ENCODE results near the gene MASP1. TPM values are rescaled to one million over a fixed set of nuclear protein-coding genes. Genes with fewer than 3 reads are reported as not detected.

The MASP1 gene, protein sequence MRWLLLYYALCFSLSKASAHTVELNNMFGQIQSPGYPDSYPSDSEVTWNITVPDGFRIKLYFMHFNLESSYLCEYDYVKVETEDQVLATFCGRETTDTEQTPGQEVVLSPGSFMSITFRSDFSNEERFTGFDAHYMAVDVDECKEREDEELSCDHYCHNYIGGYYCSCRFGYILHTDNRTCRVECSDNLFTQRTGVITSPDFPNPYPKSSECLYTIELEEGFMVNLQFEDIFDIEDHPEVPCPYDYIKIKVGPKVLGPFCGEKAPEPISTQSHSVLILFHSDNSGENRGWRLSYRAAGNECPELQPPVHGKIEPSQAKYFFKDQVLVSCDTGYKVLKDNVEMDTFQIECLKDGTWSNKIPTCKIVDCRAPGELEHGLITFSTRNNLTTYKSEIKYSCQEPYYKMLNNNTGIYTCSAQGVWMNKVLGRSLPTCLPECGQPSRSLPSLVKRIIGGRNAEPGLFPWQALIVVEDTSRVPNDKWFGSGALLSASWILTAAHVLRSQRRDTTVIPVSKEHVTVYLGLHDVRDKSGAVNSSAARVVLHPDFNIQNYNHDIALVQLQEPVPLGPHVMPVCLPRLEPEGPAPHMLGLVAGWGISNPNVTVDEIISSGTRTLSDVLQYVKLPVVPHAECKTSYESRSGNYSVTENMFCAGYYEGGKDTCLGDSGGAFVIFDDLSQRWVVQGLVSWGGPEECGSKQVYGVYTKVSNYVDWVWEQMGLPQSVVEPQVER
- total RNA-seq: under 1 TPM in 1 of 5 donors, not detected in 4; 0.38 TPM
- total RNA-seq (2013): not detected
- 0 to 0.15 (median 0) reads per million in 29 experiments for total RNA-seq

DNA sequence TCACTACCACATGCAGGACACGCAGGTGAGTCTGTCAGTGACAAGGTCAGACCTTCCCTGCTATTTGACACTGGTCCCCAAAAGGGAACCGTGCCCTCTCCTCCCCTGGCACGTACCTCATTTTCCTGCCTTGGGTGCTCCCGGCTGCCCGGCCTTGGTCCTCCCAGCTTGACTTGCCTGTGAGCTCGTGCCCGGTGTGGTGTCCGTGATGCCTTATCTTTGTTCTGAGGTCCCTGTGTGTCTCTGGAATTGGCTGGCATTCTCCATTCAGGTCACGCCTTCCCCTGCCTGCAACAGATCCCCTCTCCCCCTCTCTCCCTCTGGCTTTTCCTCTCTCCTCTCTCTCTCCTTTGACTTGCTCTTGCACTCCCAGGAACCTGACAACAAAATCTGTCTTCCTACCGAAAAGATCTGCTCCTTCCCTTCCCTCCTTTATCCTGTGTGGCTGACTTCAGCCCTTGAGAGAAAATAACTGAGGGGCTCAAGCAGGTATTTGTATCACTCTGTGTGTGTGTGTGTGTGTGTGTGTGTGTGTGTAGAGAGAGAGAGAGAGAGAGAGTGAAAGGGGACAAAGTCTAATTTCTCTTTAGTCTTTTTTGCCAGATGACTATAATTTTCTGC, at the start of gene MASP1:
MASP1 (minus strand) TSS at position 226 of the 621 bp plus-strand sequence; CDS start at position 121, 105 bp downstream.
- ATAC-seq (replicated peaks in 1 of 4) (no peak), DNase-seq (no peak)
- no peaks in the 10 kb centered on the region for H3K9me3 ChIP-seq
- no peaks in the 10 kb centered on the region for H3K36me3 Mint-ChIP-seq
- H3K4me3 Mint-ChIP-seq: no peak within 1 kb of the TSS
- H3K9me3 Mint-ChIP-seq: no peaks in the 10 kb centered on the region
- H3K4me3 ChIP-seq (ENCODE audit: control insufficient read depth in 1 of 2, extremely low read depth in 1 of 2, low read length in 1 of 2): no peak within 1 kb of the TSS
- WGBS (ENCODE audit: insufficient coverage): 63% methylated on average over 9 of the region's 10 CpGs
- H3K4me1 ChIP-seq (ENCODE audit: control insufficient read depth in 1 of 2, extremely low read depth in 1 of 2, insufficient read depth in 2 of 2, low read length in 2 of 2): no peaks in the 10 kb centered on the region
- no peaks in the 10 kb centered on the region for H3K4me1 Mint-ChIP-seq
- CTCF ChIA-PET: no interaction called here
- peaks cover 0 to 15% of the 10 kb centered on the region in 2 experiments for H3K27me3 ChIP-seq (replicated peaks in 1 of 2; ENCODE audit: control insufficient read depth in 2 of 2, extremely low read depth in 1 of 2, insufficient read depth in 2 of 2, low read length in 1 of 2)
- H3K27ac ChIP-seq (ENCODE audit: low read length): no peak within 1 kb of the TSS
- H3K27me3 Mint-ChIP-seq: peaks cover 23 to 32% of the 10 kb centered on the region in 2 donors
- POLR2A ChIA-PET: no interaction called here
- no peaks in the 10 kb centered on the region for H3K36me3 ChIP-seq (ENCODE audit: control insufficient read depth in 2 of 2, extremely low read depth in 1 of 2, insufficient read depth in 1 of 2, low read length in 1 of 2)
- no peak within 1 kb of the TSS for H3K27ac Mint-ChIP-seq

DNA sequence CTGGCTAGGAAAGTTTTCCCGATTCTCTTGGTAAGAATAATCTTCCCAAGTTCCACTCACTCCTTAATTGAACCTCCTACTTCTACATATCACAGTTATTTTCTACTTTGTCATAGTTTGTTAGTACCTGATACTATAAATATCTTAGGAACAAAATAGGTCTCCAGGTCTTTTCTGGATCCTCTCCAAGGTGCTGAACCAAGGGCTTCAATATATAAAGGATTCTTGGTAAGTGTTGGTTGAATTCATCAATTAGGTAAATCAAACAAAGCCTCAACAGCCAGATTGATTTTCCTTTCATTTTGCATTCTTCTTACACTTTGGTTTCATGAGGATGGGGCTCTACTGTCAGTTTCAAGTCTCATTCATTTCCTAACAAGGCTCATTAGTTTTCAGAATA, 49.0 kb upstream of the MASP1 start:
- Mint-ChIP-seq H3K27me3 (peaks cover 27 to 28% of the 10 kb centered on the region in 2 donors), H3K36me3 (no peaks in the 10 kb centered on the region), H3K4me3 (no peak overlapping the region), H3K4me1 (no peaks in the 10 kb centered on the region), H3K27ac (no peak overlapping the region), H3K9me3 (no peaks in the 10 kb centered on the region)
- no peaks in the 10 kb centered on the region for H3K36me3 ChIP-seq (ENCODE audit: control insufficient read depth in 2 of 2, extremely low read depth in 1 of 2, insufficient read depth in 1 of 2, low read length in 1 of 2)
- no CpG with 5 or more reads among the region's 1 CpG for WGBS (ENCODE audit: insufficient coverage)
- POLR2A ChIA-PET: no interaction called here
- no peaks in the 10 kb centered on the region for H3K9me3 ChIP-seq
- no peak overlapping the region for H3K27ac ChIP-seq (ENCODE audit: low read length)
- DNase-seq (no peak), ATAC-seq (replicated peaks in 1 of 4) (no peak)
- H3K27me3 ChIP-seq (replicated peaks in 1 of 2; ENCODE audit: control insufficient read depth in 2 of 2, extremely low read depth in 1 of 2, insufficient read depth in 2 of 2, low read length in 1 of 2): peaks cover 4 to 17% of the 10 kb centered on the region in 2 experiments
- H3K4me1 ChIP-seq (ENCODE audit: control insufficient read depth in 1 of 2, extremely low read depth in 1 of 2, insufficient read depth in 2 of 2, low read length in 2 of 2): no peaks in the 10 kb centered on the region
- CTCF ChIA-PET: interaction anchor here in 1 of 2 donors (0.8 kb wide), 1 partner anchor 23 kb away, joined by 3 read pairs; no protein-coding TSS in a partner anchor
- H3K4me3 ChIP-seq (ENCODE audit: control insufficient read depth in 1 of 2, extremely low read depth in 1 of 2, low read length in 1 of 2): no peak overlapping the region

DNA sequence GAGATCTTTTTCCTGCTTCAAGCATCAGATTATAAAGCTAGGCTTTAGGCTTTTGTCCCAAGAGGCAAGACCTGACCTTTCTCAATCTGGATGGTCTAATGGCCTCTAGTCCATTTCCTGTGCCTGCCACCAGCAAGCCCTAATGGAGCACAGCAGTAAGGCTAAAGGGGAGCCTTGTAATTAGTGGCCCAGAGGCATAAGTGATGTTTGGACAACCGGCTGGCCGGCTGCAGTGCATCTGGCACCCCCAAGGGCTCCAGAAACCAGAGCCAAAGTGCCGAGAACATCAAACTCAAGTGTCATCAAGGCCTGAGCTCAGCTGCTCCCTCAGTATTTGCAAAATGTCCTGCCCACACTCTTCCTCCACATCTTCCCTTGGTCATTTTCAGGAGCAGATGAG, 44.8 kb upstream of the MASP1 start:
- Mint-ChIP-seq H3K36me3 (no peaks in the 10 kb centered on the region), H3K4me3 (no peak overlapping the region), H3K9me3 (no peaks in the 10 kb centered on the region), H3K27ac (no peak overlapping the region), H3K4me1 (no peaks in the 10 kb centered on the region), H3K27me3 (peaks cover 22 to 34% of the 10 kb centered on the region in 2 donors)
- peaks cover 0 to 9% of the 10 kb centered on the region in 2 experiments for H3K27me3 ChIP-seq (replicated peaks in 1 of 2; ENCODE audit: control insufficient read depth in 2 of 2, extremely low read depth in 1 of 2, insufficient read depth in 2 of 2, low read length in 1 of 2)
- H3K36me3 ChIP-seq (ENCODE audit: control insufficient read depth in 2 of 2, extremely low read depth in 1 of 2, insufficient read depth in 1 of 2, low read length in 1 of 2): no peaks in the 10 kb centered on the region
- no peak for DNase-seq
- POLR2A ChIA-PET: no interaction called here
- no peaks in the 10 kb centered on the region for H3K9me3 ChIP-seq
- no peaks in the 10 kb centered on the region for H3K4me1 ChIP-seq (ENCODE audit: control insufficient read depth in 1 of 2, extremely low read depth in 1 of 2, insufficient read depth in 2 of 2, low read length in 2 of 2)
- H3K27ac ChIP-seq (ENCODE audit: low read length): no peak overlapping the region
- 60% methylated on average over 3 of the region's 3 CpGs for WGBS (ENCODE audit: insufficient coverage)
- CTCF ChIA-PET: no interaction called here
- H3K4me3 ChIP-seq (ENCODE audit: control insufficient read depth in 1 of 2, extremely low read depth in 1 of 2, low read length in 1 of 2): no peak overlapping the region
- no peak for ATAC-seq (replicated peaks in 1 of 4)

DNA sequence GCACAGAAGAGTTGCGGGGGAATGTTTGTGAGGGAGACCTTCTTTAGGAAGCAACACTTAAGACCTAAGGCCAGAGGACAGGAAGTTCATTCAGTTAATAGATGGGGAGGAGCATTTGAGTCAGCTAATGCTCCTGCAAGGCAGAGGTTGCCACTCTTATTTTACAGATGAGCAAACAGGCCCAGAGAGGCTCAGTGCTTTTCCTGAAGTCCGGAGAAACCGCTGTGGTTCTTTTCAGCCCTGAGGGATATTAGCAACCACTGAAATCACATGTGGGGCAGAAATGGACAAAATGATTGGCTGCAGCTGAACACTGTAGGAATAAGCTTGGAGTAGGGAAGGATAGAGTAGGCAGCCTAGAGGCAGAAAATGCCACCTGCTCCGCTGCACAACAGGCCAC, 43.4 kb upstream of the MASP1 start:
- Mint-ChIP-seq H3K27ac (no peak overlapping the region), H3K4me3 (no peak overlapping the region), H3K4me1 (no peaks in the 10 kb centered on the region), H3K36me3 (no peaks in the 10 kb centered on the region), H3K9me3 (no peaks in the 10 kb centered on the region), H3K27me3 (peaks cover 13 to 28% of the 10 kb centered on the region in 2 donors)
- Histone ChIP-seq H3K36me3 (ENCODE audit: control insufficient read depth in 2 of 2, extremely low read depth in 1 of 2, insufficient read depth in 1 of 2, low read length in 1 of 2) (no peaks in the 10 kb centered on the region), H3K27ac (ENCODE audit: low read length) (no peak overlapping the region), H3K27me3 (replicated peaks in 1 of 2; ENCODE audit: control insufficient read depth in 2 of 2, extremely low read depth in 1 of 2, insufficient read depth in 2 of 2, low read length in 1 of 2) (peaks cover 0 to 9% of the 10 kb centered on the region in 2 experiments), H3K4me1 (ENCODE audit: control insufficient read depth in 1 of 2, extremely low read depth in 1 of 2, insufficient read depth in 2 of 2, low read length in 2 of 2) (no peaks in the 10 kb centered on the region), H3K9me3 (no peaks in the 10 kb centered on the region), H3K4me3 (ENCODE audit: control insufficient read depth in 1 of 2, extremely low read depth in 1 of 2, low read length in 1 of 2) (no peak overlapping the region)
- ATAC-seq (replicated peaks in 1 of 4) (no peak), DNase-seq (no peak)
- ChIA-PET POLR2A (no interaction called here), CTCF (no interaction called here)
- 90% methylated on average over 3 of the region's 4 CpGs for WGBS (ENCODE audit: insufficient coverage)

DNA sequence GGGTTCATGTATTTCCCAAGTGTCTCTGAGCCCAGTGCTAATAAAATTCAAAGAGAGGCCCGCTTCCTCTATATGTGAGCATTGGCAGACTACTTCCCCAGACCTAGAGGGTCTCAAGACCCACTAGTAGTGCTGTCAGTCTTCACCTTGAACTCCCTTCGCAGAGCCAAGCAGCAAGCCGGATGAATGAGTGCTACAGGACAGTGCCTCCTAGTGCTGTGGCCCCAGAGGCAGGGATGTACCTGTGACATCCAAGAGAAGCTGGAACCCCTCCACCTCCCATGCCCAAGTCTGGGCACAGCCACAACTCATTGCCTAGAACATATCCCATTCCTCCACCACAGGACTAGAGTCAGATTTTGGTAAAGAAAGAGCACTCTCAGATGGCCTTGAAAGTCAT, 37.2 kb upstream of the MASP1 start:
- no peaks in the 10 kb centered on the region for H3K4me1 ChIP-seq (ENCODE audit: control insufficient read depth in 1 of 2, extremely low read depth in 1 of 2, insufficient read depth in 2 of 2, low read length in 2 of 2)
- H3K27me3 ChIP-seq (replicated peaks in 1 of 2; ENCODE audit: control insufficient read depth in 2 of 2, extremely low read depth in 1 of 2, insufficient read depth in 2 of 2, low read length in 1 of 2): peaks cover 0 to 1% of the 10 kb centered on the region in 2 experiments
- WGBS (ENCODE audit: insufficient coverage): 81% methylated on average over 3 of the region's 3 CpGs
- no peaks in the 10 kb centered on the region for H3K9me3 ChIP-seq
- Mint-ChIP-seq H3K4me3 (no peak overlapping the region), H3K27ac (no peak overlapping the region), H3K36me3 (no peaks in the 10 kb centered on the region), H3K9me3 (no peaks in the 10 kb centered on the region), H3K4me1 (no peaks in the 10 kb centered on the region), H3K27me3 (peaks cover 4 to 8% of the 10 kb centered on the region in 2 donors)
- no peak overlapping the region for H3K27ac ChIP-seq (ENCODE audit: low read length)
- CTCF ChIA-PET: interaction anchor here (0.5 to 2.2 kb wide), 3 partner anchors 9 to 368 kb away, joined by 4 to 9 read pairs (median 7); no protein-coding TSS in a partner anchor
- no peaks in the 10 kb centered on the region for H3K36me3 ChIP-seq (ENCODE audit: control insufficient read depth in 2 of 2, extremely low read depth in 1 of 2, insufficient read depth in 1 of 2, low read length in 1 of 2)
- no peak for ATAC-seq (replicated peaks in 1 of 4)
- POLR2A ChIA-PET: no interaction called here
- no peak for DNase-seq
- H3K4me3 ChIP-seq (ENCODE audit: control insufficient read depth in 1 of 2, extremely low read depth in 1 of 2, low read length in 1 of 2): no peak overlapping the region

DNA sequence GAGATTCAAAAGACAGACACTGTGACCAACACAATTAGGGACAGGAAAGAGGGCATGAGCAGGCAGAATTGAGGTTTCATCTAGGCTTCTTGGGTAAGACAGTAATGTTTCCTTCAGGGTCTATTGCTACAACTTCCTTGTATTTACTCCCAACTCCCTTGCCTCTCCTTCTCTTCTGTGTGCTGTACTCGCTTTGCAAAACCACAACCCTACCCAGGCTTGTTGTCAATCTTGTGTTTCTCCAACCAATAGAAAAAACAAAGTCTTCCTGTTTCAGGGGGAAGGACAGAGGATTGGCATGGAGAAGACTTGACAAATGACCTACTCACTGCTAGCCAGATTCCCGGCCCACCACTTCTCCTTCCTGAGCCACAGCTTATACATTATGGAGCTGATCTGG, 36.3 kb upstream of the MASP1 start:
- H3K9me3 Mint-ChIP-seq: no peaks in the 10 kb centered on the region
- POLR2A ChIA-PET: no interaction called here
- H3K36me3 Mint-ChIP-seq: no peaks in the 10 kb centered on the region
- no peaks in the 10 kb centered on the region for H3K4me1 Mint-ChIP-seq
- no peak overlapping the region for H3K4me3 Mint-ChIP-seq
- H3K27ac ChIP-seq (ENCODE audit: low read length): no peak overlapping the region
- no peaks in the 10 kb centered on the region for H3K4me1 ChIP-seq (ENCODE audit: control insufficient read depth in 1 of 2, extremely low read depth in 1 of 2, insufficient read depth in 2 of 2, low read length in 2 of 2)
- CTCF ChIA-PET: interaction anchor here (0.5 to 2.2 kb wide), 3 partner anchors 8 to 343 kb away, joined by 4 to 9 read pairs (median 7); no protein-coding TSS in a partner anchor
- ATAC-seq (replicated peaks in 1 of 4) (no peak), DNase-seq (no peak)
- no peaks in the 10 kb centered on the region for H3K36me3 ChIP-seq (ENCODE audit: control insufficient read depth in 2 of 2, extremely low read depth in 1 of 2, insufficient read depth in 1 of 2, low read length in 1 of 2)
- WGBS (ENCODE audit: insufficient coverage): no CpG with 5 or more reads among the region's 2 CpGs
- H3K27ac Mint-ChIP-seq: no peak overlapping the region
- no peak overlapping the region for H3K4me3 ChIP-seq (ENCODE audit: control insufficient read depth in 1 of 2, extremely low read depth in 1 of 2, low read length in 1 of 2)
- H3K27me3 Mint-ChIP-seq: peaks cover 8% of the 10 kb centered on the region in 2 donors
- peaks cover 0 to 3% of the 10 kb centered on the region in 2 experiments for H3K27me3 ChIP-seq (replicated peaks in 1 of 2; ENCODE audit: control insufficient read depth in 2 of 2, extremely low read depth in 1 of 2, insufficient read depth in 2 of 2, low read length in 1 of 2)
- H3K9me3 ChIP-seq: no peaks in the 10 kb centered on the region
